ENCODE results near the gene EEF1AKMT1.

EEF1AKMT1 gene

GRCh38 chr13:20729633-20730585 is 43.9 kb downstream of the EEF1AKMT1 start:
- Histone ChIP-seq H3K9me3 (ENCODE audit: insufficient read depth, low read length) (no peaks in the 10 kb centered on the region), H3K4me3 (ENCODE audit: insufficient read depth, low read length, poor library complexity, severe bottlenecking) (no peak overlapping the region), H3K79me2 (ENCODE audit: insufficient read depth, low read length) (no peaks in the 10 kb centered on the region)

GRCh38 chr13:20728579-20729311 is 45.0 kb downstream of the EEF1AKMT1 start:
- Histone ChIP-seq H3K9ac (ENCODE audit: low read length) (no peak overlapping the region), H3K79me2 (ENCODE audit: insufficient read depth, low read length) (no peaks in the 10 kb centered on the region), H3F3A (ENCODE audit: insufficient read depth) (no peaks in the 10 kb centered on the region), H3K9me3 (ENCODE audit: insufficient read depth, low read length) (no peaks in the 10 kb centered on the region), H3K9me2 (replicated peaks; ENCODE audit: insufficient read depth, low read length) (no peaks in the 10 kb centered on the region), H3K4me3 (ENCODE audit: insufficient read depth, low read length, poor library complexity, severe bottlenecking) (no peak overlapping the region), H3K27me3 (ENCODE audit: low read length) (no peaks in the 10 kb centered on the region), H2AFZ (ENCODE audit: low read depth, low read length, severe bottlenecking) (no peak overlapping the region), H3K36me3 (ENCODE audit: low read length) (no peaks in the 10 kb centered on the region), H3K4me2 (ENCODE audit: low read depth, low read length, poor library complexity, severe bottlenecking) (no peak overlapping the region), H3K27ac (ENCODE audit: low read depth, low read length) (no peak overlapping the region), H4K20me1 (ENCODE audit: low read depth, low read length) (no peaks in the 10 kb centered on the region)
- no peak for TF ChIP-seq EZH2phosphoT487 (conservative IDR thresholded peaks at IDR 0.05; ENCODE audit: low read length)

More at GRCh38 chr13:20729633-20730585, 43.9 kb downstream of the EEF1AKMT1 start:
- no peak overlapping the region for H3K4me2 ChIP-seq (ENCODE audit: low read depth, low read length, poor library complexity, severe bottlenecking)
- H3K9ac ChIP-seq (ENCODE audit: low read length) = no peak overlapping the region
- TF ChIP-seq EZH2phosphoT487 (conservative IDR thresholded peaks at IDR 0.05; ENCODE audit: low read length) = no peak
- TF ChIP-seq CTCF (IDR thresholded peaks at IDR 0.05; ENCODE audit: insufficient read depth, low read length, poor library complexity, severe bottlenecking) = no peak
- no peaks in the 10 kb centered on the region for H4K20me1 ChIP-seq (ENCODE audit: low read depth, low read length)
- no peaks in the 10 kb centered on the region for H3K27me3 ChIP-seq (ENCODE audit: low read length)
- H2AFZ ChIP-seq (ENCODE audit: low read depth, low read length, severe bottlenecking) = no peak overlapping the region
- H3F3A ChIP-seq (ENCODE audit: insufficient read depth) = no peaks in the 10 kb centered on the region
- no peaks in the 10 kb centered on the region for H3K36me3 ChIP-seq (ENCODE audit: low read length)
- H3K9me2 ChIP-seq (replicated peaks; ENCODE audit: insufficient read depth, low read length) = no peaks in the 10 kb centered on the region
- H3K27ac ChIP-seq (ENCODE audit: low read depth, low read length) = no peak overlapping the region

- Histone ChIP-seq H3K27ac (ENCODE audit: low read depth, low read length) (no peak overlapping the region), H3K9me2 (replicated peaks; ENCODE audit: insufficient read depth, low read length) (no peaks in the 10 kb centered on the region), H3K9me3 (ENCODE audit: insufficient read depth, low read length) (no peaks in the 10 kb centered on the region), H3K36me3 (ENCODE audit: low read length) (no peaks in the 10 kb centered on the region), H3K79me2 (ENCODE audit: insufficient read depth, low read length) (no peaks in the 10 kb centered on the region), H3K4me2 (ENCODE audit: low read depth, low read length, poor library complexity, severe bottlenecking) (no peak overlapping the region), H3F3A (ENCODE audit: insufficient read depth) (no peaks in the 10 kb centered on the region), H3K27me3 (ENCODE audit: low read length) (no peaks in the 10 kb centered on the region), H3K4me3 (ENCODE audit: insufficient read depth, low read length, poor library complexity, severe bottlenecking) (no peak overlapping the region), H4K20me1 (ENCODE audit: low read depth, low read length) (no peaks in the 10 kb centered on the region), H3K9ac (ENCODE audit: low read length) (no peak overlapping the region), H2AFZ (ENCODE audit: low read depth, low read length, severe bottlenecking) (no peak overlapping the region)
- TF ChIP-seq CTCF (IDR thresholded peaks at IDR 0.05; ENCODE audit: insufficient read depth, low read length, poor library complexity, severe bottlenecking) = no peak
- TF ChIP-seq EZH2phosphoT487 (conservative IDR thresholded peaks at IDR 0.05; ENCODE audit: low read length) = no peak
Observed at GRCh38 chr13:20727856-20728255, 45.9 kb downstream of the EEF1AKMT1 start.

All from SU-DHL-6 (cell line).